Keratinocyte (primary cell): Measurements from ENCODE around the gene MAPK1. TPM values are rescaled to one million over a fixed set of nuclear protein-coding genes. Genes with fewer than 3 reads are reported as not detected.
A peak's percentile ranks its signal among the peaks of the same experiment; 100 is the strongest.

ENCODE experiments used
- DNase-seq: peaks from one replicate; pipeline ENCODE4 v3.0.0-alpha.2; 2011; ENCODE audit warnings: low read depth, missing footprints, low spot score
- FAIRE-seq: peaks from 2 replicates; lab custom pipeline; 2011; peaks lifted over from hg19 to GRCh38; lab: Jason Lieb, UNC
- H2AFZ ChIP-seq: 2 replicates; pipeline ENCODE4 v1.6.0; 2012; ENCODE audit warnings: low read length, control low read depth, inconsistent platforms; ENCODE audit not compliant: control insufficient read depth
- H3K27ac ChIP-seq: 2 replicates; pipeline ENCODE4 v1.5.1; 2011; ENCODE audit warnings: low read length; ENCODE audit not compliant: control insufficient read depth, insufficient read depth
- H3K27me3 ChIP-seq: 3 replicates; pipeline ENCODE4 v1.6.0; 2011; ENCODE audit warnings: low read length; ENCODE audit not compliant: control insufficient read depth, insufficient read depth; ENCODE audit errors: extremely low read depth
- H3K36me3 ChIP-seq, 2 experiments: 2 replicates in 1 of 2; 3 replicates in 1 of 2; pipeline ENCODE4 v1.5.1; 2011; ENCODE audit warnings: low read length in 2 of 2, mild to moderate bottlenecking in 1 of 2; ENCODE audit not compliant: control insufficient read depth in 2 of 2, insufficient read depth in 2 of 2; ENCODE audit errors: extremely low read depth in 1 of 2
- H3K4me1 ChIP-seq: 3 replicates; pipeline ENCODE4 v1.5.1; 2011; ENCODE audit warnings: low read length; ENCODE audit not compliant: control insufficient read depth, insufficient read depth; ENCODE audit errors: extremely low read depth
- H3K4me2 ChIP-seq: 3 replicates; pipeline ENCODE4 v1.6.0; 2011; ENCODE audit warnings: low read depth, low read length; ENCODE audit not compliant: control insufficient read depth, insufficient read depth; ENCODE audit errors: extremely low read depth
- H3K4me3 ChIP-seq, 3 experiments: fragments of 200-600 bp in 1 of 3; sonication (generic) in 1 of 3; 2 replicates in 2 of 3; 3 replicates in 1 of 3; pipeline ENCODE4 v1.5.1; 2011 to 2016; ENCODE audit warnings: low read length in 3 of 3, mild to moderate bottlenecking in 3 of 3, control low read depth in 2 of 3, inconsistent platforms in 1 of 3, low read depth in 1 of 3, mixed read lengths in 1 of 3, mixed run types in 1 of 3, moderate library complexity in 1 of 3; ENCODE audit not compliant: control insufficient read depth in 2 of 3, insufficient read depth in 2 of 3; ENCODE audit errors: extremely low read depth in 1 of 3
- H3K79me2 ChIP-seq: 2 replicates; pipeline ENCODE4 v1.6.0; 2012; ENCODE audit warnings: low read length; ENCODE audit not compliant: control insufficient read depth, insufficient read depth
- H3K9ac ChIP-seq: 3 replicates; pipeline ENCODE4 v1.6.0; 2011; ENCODE audit warnings: low read length; ENCODE audit not compliant: control insufficient read depth, insufficient read depth; ENCODE audit errors: extremely low read depth
- H3K9me1 ChIP-seq: 3 replicates; pipeline ENCODE4 v1.6.0; 2011; ENCODE audit warnings: low read length; ENCODE audit not compliant: control insufficient read depth, insufficient read depth; ENCODE audit errors: extremely low read depth
- H3K9me3 ChIP-seq: 2 replicates; pipeline ENCODE4 v1.5.1; 2012; ENCODE audit warnings: low read depth, low read length; ENCODE audit not compliant: control insufficient read depth
- H4K20me1 ChIP-seq: 3 replicates; pipeline ENCODE4 v1.6.0; 2011; ENCODE audit warnings: low read length; ENCODE audit not compliant: control insufficient read depth, insufficient read depth; ENCODE audit errors: extremely low read depth
- EZH2 ChIP-seq: IDR thresholded peaks from one replicate; pipeline ENCODE4 v1.6.1; 2012; ENCODE audit warnings: inconsistent platforms, mild to moderate bottlenecking, low read length, moderate library complexity
- dilution Hi-C: fragments of 300-500 bp; cut with MboI; formaldehyde crosslinking; loops from one replicate; pipeline ENCODE4 v1.7.0; 2020; ENCODE audit warnings: low sequenced_read_pairs; ENCODE audit not compliant: extremely low pct_ligation_motif_present
- polyA plus RNA-seq, 5 experiments: library from polyadenylated mRNA; depleted of rRNA in 3 of 5; stranded (reverse) in 3 of 5; stranded (forward) in 1 of 5; unstranded in 1 of 5; fragments of >200 nt; gene quantifications; 1 replicate in 1 of 5; 2 replicates in 3 of 5; 3 replicates in 1 of 5; pipeline versions ENCODE4 v1.2.1 to v1.2.3, GENCODE V29; 2011 to 2012; ENCODE audit warnings: missing spikeins in 2 of 5, low read depth in 1 of 5, low replicate concordance in 1 of 5
- TF ChIP-seq, protein P1 (sequence below), 3 experiments: IDR thresholded peaks in 1 of 3; conservative IDR thresholded peaks in 1 of 3; optimal IDR thresholded peaks in 1 of 3; 2 replicates in 2 of 3; 3 replicates in 1 of 3; pipeline versions ENCODE3 to v1.5.1; 2011; ENCODE audit warnings: low read length in 3 of 3, mild to moderate bottlenecking in 3 of 3, moderate library complexity in 2 of 3, control low read depth in 1 of 3, inconsistent platforms in 1 of 3; ENCODE audit not compliant: insufficient read depth in 2 of 3; ENCODE audit errors: extremely low read depth in 1 of 3

Gene MAPK1
- polyA plus RNA-seq, 1 donor (not counting 4 experiments of a cell fraction or from before 2014, with no cell fraction given): 136 TPM

DNA sequence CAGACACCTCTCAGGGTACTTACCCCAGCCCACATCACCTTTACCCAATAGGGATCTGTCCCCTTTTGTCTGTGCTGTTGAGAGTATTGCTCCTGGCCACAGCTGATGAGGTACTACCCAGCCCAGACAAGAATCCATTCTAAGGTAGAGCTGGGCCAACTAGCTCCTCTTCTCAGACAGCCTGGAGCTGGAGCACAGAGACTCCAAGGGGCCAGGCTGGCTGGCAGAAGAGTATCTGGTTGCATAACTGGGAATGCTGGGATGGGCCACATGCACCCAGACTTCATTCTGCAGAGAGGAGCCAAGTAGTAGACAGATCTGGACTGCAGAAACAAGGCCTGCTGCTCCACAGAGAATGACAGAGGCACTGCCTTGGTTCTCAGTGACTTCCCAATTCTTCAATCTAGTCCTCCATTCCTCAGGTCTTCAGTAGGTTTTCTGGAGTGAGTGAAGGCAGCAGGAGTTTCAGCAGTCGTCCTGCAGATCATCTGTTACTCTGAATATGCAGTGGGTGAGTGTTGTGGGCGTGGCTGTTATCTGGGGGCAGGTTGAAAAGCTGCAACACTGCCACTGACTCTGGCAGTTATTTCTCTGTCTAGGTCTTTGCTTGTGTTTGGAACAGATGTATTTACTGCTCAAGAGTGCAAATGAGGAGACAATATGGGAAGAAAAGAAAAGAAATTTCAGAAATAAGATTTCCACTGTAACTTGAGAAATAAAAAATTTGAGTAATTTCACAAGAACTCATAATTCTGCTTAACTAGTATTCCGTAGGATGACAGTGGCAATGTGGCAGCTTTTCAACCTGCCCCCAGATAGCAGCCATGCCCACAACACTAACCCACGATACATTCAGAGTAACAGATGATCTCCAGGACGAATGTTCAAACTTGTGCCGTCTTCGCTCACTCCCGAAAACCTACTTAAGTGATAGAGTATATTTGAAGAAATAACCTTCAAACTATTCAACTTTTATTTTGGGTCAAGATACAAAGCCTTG lies 34.9 kb downstream of the MAPK1 start:
- no peaks in the 10 kb centered on the region for H3K27me3 ChIP-seq

DNA sequence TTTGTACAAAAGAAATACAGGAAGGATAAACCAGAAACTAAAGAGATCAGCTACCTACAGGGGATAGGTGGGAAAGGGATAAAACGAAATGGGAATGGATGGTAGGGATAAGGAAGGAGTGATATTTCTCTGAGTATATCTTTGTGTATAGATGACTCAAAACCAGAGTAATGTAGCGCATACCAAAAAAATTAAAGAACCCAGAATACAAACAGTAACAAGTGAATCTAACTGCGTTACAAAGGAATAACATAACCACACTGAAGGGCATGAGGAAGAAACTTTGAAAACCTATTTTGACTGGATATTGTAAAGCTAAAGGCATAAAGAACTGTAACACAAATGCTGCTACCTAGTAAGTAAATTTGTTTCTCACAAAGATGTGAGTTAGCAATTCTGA lies 37.9 kb downstream of the MAPK1 start:
- Histone ChIP-seq H3K27ac (no peak overlapping the region), H3K9ac (no peak overlapping the region), H3K79me2 (peaks cover 92% of the 10 kb centered on the region), H2AFZ (no peak overlapping the region), H3K4me3 (no peak overlapping the region), H3K27me3 (no peaks in the 10 kb centered on the region), H3K4me1 (peaks cover 26% of the 10 kb centered on the region), H3K4me2 (no peak overlapping the region), H3K9me1 (peaks cover 3% of the 10 kb centered on the region), H3K36me3 (peaks cover 3 to 4% of the 10 kb centered on the region in 2 experiments), H4K20me1 (peaks cover 28% of the 10 kb centered on the region), H3K9me3 (no peaks in the 10 kb centered on the region)
- dilution Hi-C loops: no loop called here
- DNase-seq (no peak), FAIRE-seq (no peak)
- TF ChIP-seq EZH2: no peak
- TF ChIP-seq, protein P1, sequence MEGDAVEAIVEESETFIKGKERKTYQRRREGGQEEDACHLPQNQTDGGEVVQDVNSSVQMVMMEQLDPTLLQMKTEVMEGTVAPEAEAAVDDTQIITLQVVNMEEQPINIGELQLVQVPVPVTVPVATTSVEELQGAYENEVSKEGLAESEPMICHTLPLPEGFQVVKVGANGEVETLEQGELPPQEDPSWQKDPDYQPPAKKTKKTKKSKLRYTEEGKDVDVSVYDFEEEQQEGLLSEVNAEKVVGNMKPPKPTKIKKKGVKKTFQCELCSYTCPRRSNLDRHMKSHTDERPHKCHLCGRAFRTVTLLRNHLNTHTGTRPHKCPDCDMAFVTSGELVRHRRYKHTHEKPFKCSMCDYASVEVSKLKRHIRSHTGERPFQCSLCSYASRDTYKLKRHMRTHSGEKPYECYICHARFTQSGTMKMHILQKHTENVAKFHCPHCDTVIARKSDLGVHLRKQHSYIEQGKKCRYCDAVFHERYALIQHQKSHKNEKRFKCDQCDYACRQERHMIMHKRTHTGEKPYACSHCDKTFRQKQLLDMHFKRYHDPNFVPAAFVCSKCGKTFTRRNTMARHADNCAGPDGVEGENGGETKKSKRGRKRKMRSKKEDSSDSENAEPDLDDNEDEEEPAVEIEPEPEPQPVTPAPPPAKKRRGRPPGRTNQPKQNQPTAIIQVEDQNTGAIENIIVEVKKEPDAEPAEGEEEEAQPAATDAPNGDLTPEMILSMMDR (optimal IDR thresholded peaks at IDR 0.05 in 1 of 3, IDR thresholded peaks at IDR 0.05 in 1 of 3, conservative IDR thresholded peaks at IDR 0.05 in 1 of 3; ENCODE audit: extremely low read depth in 1 of 3, insufficient read depth in 2 of 3, low read length in 3 of 3): no peak

More for the DNA sequence above, 34.9 kb downstream of the MAPK1 start:
- DNase-seq (no peak), FAIRE-seq (peak; percentile 48)
- H3K4me1 ChIP-seq: peaks cover 48% of the 10 kb centered on the region
- H2AFZ ChIP-seq: no peak overlapping the region
- no peak overlapping the region for H3K27ac ChIP-seq
- peaks cover 3 to 4% of the 10 kb centered on the region in 2 experiments for H3K36me3 ChIP-seq
- TF ChIP-seq, protein P1 (optimal IDR thresholded peaks at IDR 0.05 in 1 of 3, IDR thresholded peaks at IDR 0.05 in 1 of 3, conservative IDR thresholded peaks at IDR 0.05 in 1 of 3; ENCODE audit: extremely low read depth in 1 of 3, insufficient read depth in 2 of 3, low read length in 3 of 3): no peak
- TF ChIP-seq EZH2: no peak
- H3K9me1 ChIP-seq: no peaks in the 10 kb centered on the region
- dilution Hi-C loops: no loop called here
- no peak overlapping the region for H3K9ac ChIP-seq
- peaks cover 33% of the 10 kb centered on the region for H4K20me1 ChIP-seq
- no peak overlapping the region for H3K4me3 ChIP-seq
- no peak overlapping the region for H3K4me2 ChIP-seq
- H3K9me3 ChIP-seq: no peaks in the 10 kb centered on the region
- peaks cover 85% of the 10 kb centered on the region for H3K79me2 ChIP-seq
